K562 (cell line): Measurements from ENCODE around the gene PFDN4. TPM values are rescaled to one million over a fixed set of nuclear protein-coding genes. Genes with fewer than 3 reads are reported as not detected.

ENCODE experiments used
- ATAC-seq: fragments of 200-7000 bp; cut with Tn5 transposase; 3 replicates; pipeline ENCODE4 v1.9.1; 2020; ENCODE audit warnings: moderate library complexity
- BruUV-seq: library from RNA; stranded (reverse); fragments of 400-500 nt; replicated peaks from 2 replicates; lab custom pipeline; 2021; lab: Mats Ljungman, UMichigan
- CTCF ChIA-PET: fragments of 300-600 bp; formaldehyde crosslinking; extraction: SDS; loops from one replicate; lab custom pipeline; 2021; ENCODE audit warnings: low intra/inter-chr PET ratio; lab: Yijun Ruan, JAX
- POLR2A ChIA-PET: fragments of 300-600, 350-650 bp; sonication (Branson Sonifier 250); formaldehyde crosslinking; extraction: SDS; loops from one replicate; lab custom pipeline; 2021; ENCODE audit warnings: antibody characterized with exemption, inconsistent platforms; lab: Yijun Ruan, JAX
- DNase-seq, 4 experiments: peaks; one replicate each; pipeline versions ENCODE4 v3.0.0 to v3.0.0-alpha.2; 2011 to 2018; ENCODE audit warnings: low spot score in 3 of 4, mixed read lengths in 3 of 4; ENCODE audit errors: extremely low read depth in 1 of 4
- FAIRE-seq: peaks from 2 replicates; lab custom pipeline; 2011; peaks lifted over from hg19 to GRCh38; lab: Jason Lieb, UNC
- H2AFZ ChIP-seq: 2 replicates; pipeline ENCODE4 v1.6.0; 2011; ENCODE audit warnings: low read depth, low read length, control low read depth, inconsistent platforms
- H3K27ac ChIP-seq: fragments of 200-600 bp; 3 replicates; pipeline ENCODE4 v1.8.0; 2011; ENCODE audit warnings: low read depth, mild to moderate bottlenecking, control low read depth, inconsistent platforms, low read length, moderate library complexity, mixed read lengths; ENCODE audit errors: extremely low read depth
- H3K27me3 ChIP-seq, 2 experiments: fragments of 300-600 bp in 1 of 2; 2 replicates in 1 of 2; 3 replicates in 1 of 2; pipeline versions ENCODE4 v1.6.0 to v1.8.0; 2011; ENCODE audit warnings: inconsistent platforms in 2 of 2, low read length in 2 of 2, mild to moderate bottlenecking in 1 of 2, mixed read lengths in 1 of 2, moderate library complexity in 1 of 2; ENCODE audit not compliant: control insufficient read depth in 2 of 2, insufficient read depth in 2 of 2
- H3K36me3 ChIP-seq: fragments of 300-600 bp; 3 replicates; pipeline ENCODE4 v1.8.0; 2011; ENCODE audit warnings: mild to moderate bottlenecking, low read length, inconsistent platforms; ENCODE audit not compliant: control insufficient read depth, insufficient read depth
- H3K4me1 ChIP-seq, 2 experiments: fragments of 200-600 bp in 1 of 2; replicated peaks in 1 of 2; 2 replicates in 1 of 2; 3 replicates in 1 of 2; pipeline versions ENCODE4 v1.5.1 to v1.8.0; 2011; ENCODE audit warnings: inconsistent platforms in 2 of 2, low read length in 2 of 2, mild to moderate bottlenecking in 1 of 2, mixed read lengths in 1 of 2, moderate library complexity in 1 of 2; ENCODE audit not compliant: control insufficient read depth in 2 of 2, insufficient read depth in 2 of 2
- H3K4me2 ChIP-seq: 2 replicates; pipeline ENCODE4 v1.6.1; 2011; ENCODE audit warnings: low read length, control low read depth, inconsistent platforms, mixed read lengths; ENCODE audit not compliant: insufficient read depth
- H3K4me3 ChIP-seq: fragments of 200-600 bp; sonication (generic), shearing (Covaris generic); 2 replicates; pipeline ENCODE4 v1.5.1; 2016; ENCODE audit warnings: control low read depth, inconsistent platforms
- H3K79me2 ChIP-seq: fragments of 200-600 bp; 3 replicates; pipeline ENCODE4 v1.8.0; 2011; ENCODE audit warnings: low read length, inconsistent platforms; ENCODE audit not compliant: control insufficient read depth, insufficient read depth
- H3K9ac ChIP-seq, 2 experiments: 2 replicates each; pipeline versions ENCODE4 v1.6.0 to v1.6.1; 2011; ENCODE audit warnings: low read depth in 2 of 2, low read length in 2 of 2, control low read depth in 1 of 2, inconsistent platforms in 1 of 2, mild to moderate bottlenecking in 1 of 2, mixed read lengths in 1 of 2; ENCODE audit not compliant: insufficient read depth in 1 of 2
- H3K9me1 ChIP-seq: one replicate; pipeline ENCODE4 v1.6.0; 2011; ENCODE audit warnings: inconsistent platforms, mild to moderate bottlenecking, low read length, moderate library complexity; ENCODE audit not compliant: control insufficient read depth, insufficient read depth
- H3K9me3 ChIP-seq: replicated peaks from 2 replicates; pipeline ENCODE4 v1.5.1; 2011; ENCODE audit warnings: low read depth, low read length, inconsistent platforms; ENCODE audit not compliant: control insufficient read depth, insufficient read depth
- H4K20me1 ChIP-seq: replicated peaks from 2 replicates; pipeline ENCODE4 v1.6.1; 2011; ENCODE audit warnings: low read length, inconsistent platforms, mixed read lengths; ENCODE audit not compliant: control insufficient read depth, insufficient read depth
- FOS ChIP-seq: IDR thresholded peaks from 3 replicates; pipeline ENCODE4 v1.6.1; 2011; ENCODE audit not compliant: insufficient read length; ENCODE audit errors: extremely low read depth
- FOXP1 ChIP-seq: sonication (generic); formaldehyde crosslinking; IDR thresholded peaks from 2 replicates; pipeline ENCODE4 v1.8.0; 2022; ENCODE audit warnings: mild to moderate bottlenecking, missing genetic modification reagents
- ZBTB11 ChIP-seq, 3 experiments: fragments of 200-800 bp in 1 of 3; fragments of 250-450 bp in 1 of 3; fragments of 450-650 bp in 1 of 3; sonication (Bioruptor Pico) in 1 of 3; sonication (Bioruptor generic) in 1 of 3; formaldehyde crosslinking in 1 of 3; IDR thresholded peaks; 2 replicates each; pipeline versions ENCODE4 v1.6.1 to v1.8.0; 2016 to 2022; ENCODE audit warnings: mild to moderate bottlenecking in 2 of 3, missing genetic modification characterization in 2 of 3, missing compliant biosample characterization in 1 of 3, moderate library complexity in 1 of 3
- ZBTB2 ChIP-seq: fragments of 450-650 bp; IDR thresholded peaks from 2 replicates; pipeline ENCODE4 v1.6.1; 2016; ENCODE audit warnings: antibody characterized with exemption
- WGBS: fragments of 100-300 bp; shearing (Covaris generic); methylation state at CpG from one replicate; pipeline ENCODE4 v1.1.6; 2016; ENCODE audit warnings: low coverage, mixed read lengths; ENCODE audit not compliant: insufficient coverage; ENCODE audit errors: missing lambda C conversion rate; 5-methylcytosine and 5-hydroxymethylcytosine counted together
- in situ Hi-C: fragments of 300-500 bp; cut with MboI; formaldehyde crosslinking; loops from 4 replicates; pipeline ENCODE4 v1.15.0; 2018; ENCODE audit warnings: inconsistent platforms, mixed read lengths
- intact Hi-C: fragments of 100-400 bp; cut with micrococcal nuclease; formaldehyde crosslinking; loops from 2 replicates; pipeline ENCODE4 v1.14.2; 2022
- polyA plus RNA-seq, 8 experiments: library from polyadenylated mRNA; depleted of rRNA in 4 of 8; stranded (reverse) in 5 of 8; unstranded in 3 of 8; fragments of >200 nt; fragmentation: Nextera tagmentation in 2 of 8; fragmentation: Illumina TruSeq in 1 of 8; extraction: Ambion mirVana in 2 of 8; extraction: Trizol in 1 of 8; gene quantifications; 2 replicates each; pipeline versions ENCODE4 v1.2.1 to v1.2.3, GENCODE V29; 2011 to 2014; ENCODE audit warnings: inconsistent platforms in 1 of 8, missing spikeins in 1 of 8
- total RNA-seq, 7 experiments: library from RNA; depleted of rRNA in 6 of 7; stranded (reverse); fragments of >200 nt in 6 of 7; fragmentation: Illumina TruSeq in 2 of 7; extraction: Trizol in 2 of 7; gene quantifications; 2 replicates each; pipeline versions ENCODE4 v1.2.1 to v1.2.3, GENCODE V29; 2011 to 2021; ENCODE audit warnings: low replicate concordance in 1 of 7

Gene PFDN4
- total and polyA plus RNA-seq, 9 of the 15 experiments (the other 6 are each of a cell fraction or from before 2014, with no cell fraction given): 60.1 to 214 (median 122) TPM

- H3K4me2 ChIP-seq: no peak overlapping the region
- no peak overlapping the region for H3K4me3 ChIP-seq
- peaks cover 0 to 11% of the 10 kb centered on the region in 2 experiments; a peak in 2 of 5 replicates for H3K4me1 ChIP-seq
- H3K79me2 ChIP-seq: no peaks in the 10 kb centered on the region
- intact Hi-C loops: no loop called here
- POLR2A ChIA-PET: no interaction called here
- H3K9me1 ChIP-seq: no peaks in the 10 kb centered on the region
- no peak overlapping the region for H2AFZ ChIP-seq
- 1% methylated on average over 14 of the region's 14 CpGs for WGBS
- DNase-seq (no peak), ATAC-seq (no peak), FAIRE-seq (peak; percentile 69)
- CTCF ChIA-PET: no interaction called here
- peaks cover 44 to 51% of the 10 kb centered on the region in 2 experiments for H3K27me3 ChIP-seq
- H3K9ac ChIP-seq: no peak overlapping the region
- no peaks in the 10 kb centered on the region for H4K20me1 ChIP-seq
- in situ Hi-C loops: no loop called here
- TF ChIP-seq ZBTB11 (CRISPR knock-in tag; IDR thresholded peaks at IDR 0.05) (peak in 1 of 3 experiments; percentile 65; a peak in 2 of 6 replicates), FOS (no peak), ZBTB2 (no peak), FOXP1 (CRISPR knock-in tag) (no peak)
- H3K9me3 ChIP-seq: no peaks in the 10 kb centered on the region
- BruUV-seq: no TSS peak
- H3K36me3 ChIP-seq: no peaks in the 10 kb centered on the region
- H3K27ac ChIP-seq: no peak overlapping the region
Observed at GRCh38 chr20:54168961-54169862, 38.7 kb upstream of the PFDN4 start.
